ENCODE measurements around the gene TTC13.
A peak's percentile ranks its signal among the peaks of the same experiment; 100 is the strongest.

TTC13 gene

GRCh38 chr1:230901671-230902070, 77.0 kb downstream of the TTC13 start:
- DNase-seq, result no peak

GRCh38 chr1:230900984-230901383, 77.7 kb downstream of the TTC13 start:
- DNase-seq, result no peak

- no peak for DNase-seq
These were observed 78.8 kb downstream of the TTC13 start for GRCh38 chr1:230899841-230900251.

DNA sequence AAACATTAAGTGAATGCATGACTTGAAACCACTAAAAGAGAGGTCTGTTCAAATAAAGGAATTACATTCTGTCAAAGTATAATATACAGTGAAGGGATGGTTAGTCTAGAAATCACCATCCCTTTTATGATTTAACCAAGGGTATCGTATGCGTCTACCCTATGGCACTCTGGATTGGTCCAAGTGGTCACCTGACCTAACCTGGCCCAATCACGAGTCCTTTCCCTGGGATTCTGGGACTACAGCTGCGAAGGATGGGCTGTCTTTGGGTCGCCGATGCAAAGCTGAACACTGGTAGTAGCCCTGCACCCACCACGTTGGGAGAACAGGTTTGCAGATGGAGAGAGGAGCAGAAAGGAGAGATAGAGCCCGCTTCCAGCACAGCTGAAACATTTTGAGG, 79.9 kb downstream of the TTC13 start:
- no peak for DNase-seq

DNA sequence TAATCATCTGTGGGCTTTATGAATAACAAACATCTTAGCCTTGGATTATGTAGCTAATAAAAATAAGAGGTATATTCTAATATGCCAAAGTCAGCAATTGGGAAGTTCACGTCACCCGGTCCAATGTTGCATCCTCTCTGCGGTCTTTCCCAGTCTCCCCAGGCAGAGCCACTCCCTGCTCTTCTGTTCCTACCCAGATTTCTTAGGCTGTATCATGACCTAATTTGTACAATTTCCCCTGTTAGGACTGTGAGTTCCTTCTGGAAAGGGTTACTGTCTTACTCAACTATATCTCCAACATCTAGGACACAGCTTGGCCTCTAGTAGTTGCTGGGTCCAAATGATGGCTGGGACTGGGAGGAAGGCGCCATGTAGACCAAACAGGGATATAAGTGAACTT, 80.5 kb downstream of the TTC13 start:
- DNase-seq, result no peak

GRCh38 chr1:230896779-230897178, 81.9 kb downstream of the TTC13 start:
- DNase-seq, result no peak

GRCh38 chr1:230895452-230895851, 83.2 kb downstream of the TTC13 start:
- no peak for DNase-seq

DNA sequence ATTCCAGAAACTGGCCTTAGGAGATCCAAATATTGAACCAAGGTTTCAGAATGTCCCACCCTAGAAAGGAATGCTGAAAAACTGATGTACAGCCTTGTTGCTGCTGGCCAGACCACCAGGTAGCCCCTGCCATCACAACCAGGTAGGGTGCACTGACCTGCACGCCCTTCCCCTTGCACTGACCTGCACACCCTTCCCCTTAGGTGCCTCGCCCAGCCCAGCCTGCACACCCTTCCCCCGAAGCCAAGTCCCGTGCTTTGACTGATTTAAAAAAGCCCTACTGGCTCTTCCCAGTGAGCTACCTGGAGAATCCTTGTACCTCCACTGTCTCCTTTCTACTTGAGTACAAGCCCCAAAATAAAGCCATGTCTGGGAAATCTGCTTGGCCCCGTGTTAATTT, 84.0 kb downstream of the TTC13 start:
- DNase-seq, result no peak

DNA sequence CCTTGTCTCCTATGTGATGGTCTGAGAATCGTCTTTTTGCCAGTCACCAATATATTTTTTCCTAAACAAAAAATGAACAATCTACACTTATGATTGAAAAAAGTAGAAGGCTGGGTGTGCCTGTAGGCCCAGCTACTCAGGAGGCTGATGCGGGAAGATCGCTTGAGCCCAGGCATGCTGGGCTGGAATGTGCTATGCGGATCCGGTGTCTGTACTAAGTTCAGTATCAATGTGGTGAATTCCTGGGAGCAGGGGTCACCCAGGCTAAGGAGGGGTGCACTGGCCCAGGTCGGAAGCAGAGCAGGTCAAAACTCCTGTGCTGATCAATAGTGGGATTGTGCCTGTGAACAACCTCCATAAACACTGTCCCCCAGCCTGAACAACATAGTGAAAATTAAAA, 84.6 kb downstream of the TTC13 start:
- DNase-seq, result no peak

DNA sequence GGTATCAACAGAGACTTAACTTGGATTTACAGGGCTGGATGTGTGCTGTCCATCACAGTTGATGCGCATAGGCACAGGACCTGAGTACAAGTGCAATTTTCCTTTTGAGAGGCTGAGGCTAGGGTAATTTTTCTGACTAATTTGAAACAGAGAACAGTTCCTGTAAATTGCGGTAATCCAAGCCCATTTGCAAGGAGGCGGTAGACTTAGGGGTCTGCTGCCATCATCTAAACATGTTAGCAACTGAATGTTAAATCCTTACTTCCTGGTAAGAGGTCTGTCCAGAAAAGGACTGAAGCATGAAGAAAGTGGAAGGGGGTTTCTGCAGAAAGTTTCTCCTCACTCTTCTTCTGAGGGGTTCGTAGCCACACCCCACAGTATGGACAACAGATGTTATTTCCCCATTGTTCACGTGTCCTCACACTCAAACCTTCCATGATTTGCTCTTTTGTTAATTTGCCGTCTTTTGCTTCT, 86.6 kb downstream of the TTC13 start:
- no peak for DNase-seq

DNA sequence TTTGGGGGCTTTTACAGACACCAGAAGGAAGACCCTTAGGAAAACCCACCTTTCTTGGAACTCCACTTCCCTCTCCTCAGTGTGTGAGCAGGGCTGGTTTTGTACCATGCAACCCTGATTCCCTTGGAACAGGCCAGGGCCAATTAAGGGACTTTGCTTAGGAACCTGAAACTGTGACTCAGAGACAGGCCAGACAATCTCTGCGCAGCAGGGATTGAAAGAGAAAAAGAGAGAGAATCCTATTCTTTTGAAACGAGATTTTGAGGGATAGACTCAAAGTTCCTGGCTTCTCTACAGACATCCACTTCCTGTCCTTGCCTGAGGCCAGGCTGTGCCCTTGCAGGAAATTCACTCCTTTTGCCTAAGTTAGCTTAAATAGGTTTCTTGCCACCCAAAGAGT, 87.2 kb downstream of the TTC13 start:
- DNase-seq, result no peak

DNA sequence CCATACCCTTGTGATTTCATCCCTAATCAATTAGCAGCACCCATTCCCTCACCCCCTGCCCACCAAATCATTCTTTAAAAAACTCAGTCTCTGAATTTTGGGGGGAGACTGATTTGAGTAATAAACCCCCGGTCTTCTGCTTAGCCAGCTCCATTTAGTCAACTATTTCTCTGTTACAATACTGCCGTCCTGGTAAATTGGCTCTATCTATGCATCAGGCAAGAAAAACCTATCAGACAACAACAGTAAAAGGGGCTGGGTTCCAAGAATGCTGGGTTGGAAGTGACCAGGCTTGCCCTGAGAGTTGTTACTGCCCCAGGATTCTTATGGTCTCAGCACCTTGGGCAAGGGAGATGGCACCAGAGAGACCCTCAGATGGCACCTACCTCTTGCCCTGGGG, 94.0 kb downstream of the TTC13 start:
- no peak for DNase-seq

GRCh38 chr1:230883967-230884366, 94.7 kb downstream of the TTC13 start:
- DNase-seq, result no peak

GRCh38 chr1:230879778-230880177, 98.9 kb downstream of the TTC13 start:
- DNase-seq, result no peak

- no peak for DNase-seq
These were observed 100.1 kb downstream of the TTC13 start for GRCh38 chr1:230878591-230878990.

GRCh38 chr1:230877924-230878590, 100.6 kb downstream of the TTC13 start:
- no peak for DNase-seq

- DNase-seq, result no peak
These were observed 101.3 kb downstream of the TTC13 start for GRCh38 chr1:230877146-230877923.

- DNase-seq, result no peak
These were observed 102.0 kb downstream of the TTC13 start for GRCh38 chr1:230876660-230877059.

GRCh38 chr1:230875370-230875769, 103.3 kb downstream of the TTC13 start:
- no peak for DNase-seq

GRCh38 chr1:230870916-230871315, 107.7 kb downstream of the TTC13 start:
- DNase-seq, result no peak

DNA sequence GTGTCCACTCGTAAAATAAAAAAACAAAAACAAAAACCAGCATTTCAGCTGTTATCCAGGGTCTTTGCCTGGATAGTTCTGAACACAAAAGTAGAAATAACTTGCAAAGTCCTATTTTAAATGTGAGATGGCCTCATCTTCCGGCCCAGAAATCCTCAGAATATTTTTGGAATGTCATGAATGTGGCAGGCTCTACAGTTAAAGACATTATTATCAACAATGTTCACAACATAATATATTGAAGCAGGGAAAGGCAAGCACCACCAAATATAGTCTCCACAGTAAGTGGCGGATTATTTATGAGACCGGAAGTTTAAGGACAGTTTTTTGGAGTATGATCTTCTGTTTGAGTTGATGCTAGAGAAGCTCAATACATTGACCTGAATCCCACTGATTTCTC, 109.2 kb downstream of the TTC13 start:
- DNase-seq, result no peak

- DNase-seq, result no peak
These were observed 109.8 kb downstream of the TTC13 start for GRCh38 chr1:230868736-230869385.

DNA sequence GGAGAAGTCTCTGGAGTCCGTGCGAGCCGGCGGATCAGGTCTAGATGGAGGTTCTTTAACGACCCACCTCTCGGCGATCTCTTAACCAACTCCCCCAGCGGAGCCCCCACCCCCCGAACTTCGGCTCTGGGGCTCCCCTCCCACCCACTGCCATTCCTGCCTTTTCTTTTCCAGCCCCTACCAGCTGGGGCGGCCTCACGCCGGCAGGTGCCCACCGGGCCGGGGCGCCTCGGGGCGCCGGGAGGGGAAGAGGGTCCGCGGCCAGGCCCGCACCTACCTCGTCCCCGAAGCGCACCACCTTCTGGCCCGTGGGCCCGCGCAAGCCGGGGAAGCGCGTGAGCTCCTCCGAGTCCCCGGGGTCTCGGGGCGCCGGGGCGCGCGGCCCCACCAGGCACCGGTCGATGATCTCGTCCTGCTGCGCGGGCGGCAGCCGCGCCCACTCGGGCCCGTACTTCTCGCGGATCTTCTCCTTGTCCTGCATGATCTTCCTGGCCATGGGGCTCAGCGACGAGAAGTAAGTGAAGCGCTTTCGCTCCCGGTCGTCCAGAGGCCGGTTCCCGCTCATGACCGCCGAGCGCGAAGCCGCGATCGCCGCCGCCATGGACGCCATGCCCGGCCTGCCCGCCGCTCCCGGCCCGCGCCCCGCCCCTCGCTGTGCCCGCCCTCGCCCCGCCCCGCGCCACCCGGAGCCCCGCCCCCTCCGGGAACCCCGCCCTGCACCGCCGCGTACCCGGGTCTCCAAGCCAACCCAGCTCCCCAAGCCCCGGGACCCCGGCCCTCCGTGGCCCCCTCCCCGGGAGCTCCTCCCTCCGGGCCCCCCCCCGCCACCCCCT, 110.5 kb downstream of the TTC13 start, which contains the start of gene C1orf198:
Gene C1orf198 (minus strand): TSS at position 619 of the 833 bp plus-strand sequence. CDS start 9 bp downstream, at position 610.
- peak; percentile 74 for DNase-seq
